GM18907 (cell line): ENCODE data around the gene PAN2.
"Not testable (repeated sequence)": the region's sequence is repeated elsewhere in the genome, so short reads cannot be mapped to it uniquely, and the experiment has no call there.

Source experiments
- ATAC-seq: cut with Tn5 transposase; IDR thresholded peaks from one replicate; pipeline ENCODE4 v1.9.1; 2021; ENCODE audit warnings: mild to moderate bottlenecking, moderate library complexity; ENCODE audit not compliant: unreplicated experiment

The PAN2 gene

GRCh38 chr12:56333679-56334489, at the start of gene PAN2:
PAN2 (minus strand) TSS chr12:56334000; CDS start chr12:56333094, 906 bp downstream.
- ATAC-seq: peak; percentile 90

- ATAC-seq: no peak
Measured at GRCh38 chr12:56382611-56383010, 48.8 kb upstream of the PAN2 start.

- no peak for ATAC-seq
Measured at GRCh38 chr12:56377989-56378316, 44.2 kb upstream of the PAN2 start.

GRCh38 chr12:56377310-56377988, 43.6 kb upstream of the PAN2 start:
- no peak for ATAC-seq

GRCh38 chr12:56375598-56376434, 42.0 kb upstream of the PAN2 start:
- peak; percentile 78 for ATAC-seq

- peak; percentile 33 for ATAC-seq
Measured at GRCh38 chr12:56374726-56375597, 41.2 kb upstream of the PAN2 start.

- ATAC-seq: no peak
Measured at GRCh38 chr12:56373515-56373914, 39.7 kb upstream of the PAN2 start.

GRCh38 chr12:56366948-56367347, 33.1 kb upstream of the PAN2 start:
- ATAC-seq: no peak

GRCh38 chr12:56362130-56363059, 28.6 kb upstream of the PAN2 start, which contains the start of gene APOF:
APOF (minus strand) TSS chr12:56362857; CDS start chr12:56362745, 112 bp downstream.
- ATAC-seq: no peak

GRCh38 chr12:56361487-56362129, 27.8 kb upstream of the PAN2 start:
- ATAC-seq: no peak

GRCh38 chr12:56359851-56360767, 26.3 kb upstream of the PAN2 start, which contains the start of gene STAT2:
STAT2 (minus strand) TSS chr12:56360107; CDS start chr12:56356571, 3,536 bp downstream.
- ATAC-seq: peak; percentile 95

- no peak for ATAC-seq
Measured at GRCh38 chr12:56358836-56359532, 25.2 kb upstream of the PAN2 start.

GRCh38 chr12:56351325-56351724, 17.5 kb upstream of the PAN2 start:
- no peak for ATAC-seq

- no peak for ATAC-seq
Measured at GRCh38 chr12:56350662-56351061, 16.9 kb upstream of the PAN2 start.

- no peak for ATAC-seq
Measured at GRCh38 chr12:56348776-56349175, 15.0 kb upstream of the PAN2 start.

GRCh38 chr12:56347255-56347654, 13.5 kb upstream of the PAN2 start:
- not testable (repeated sequence) for ATAC-seq

GRCh38 chr12:56346675-56347074, 12.9 kb upstream of the PAN2 start:
- no peak for ATAC-seq
